ENCODE measurements around the gene NECTIN4.

The NECTIN4 gene

GRCh38 chr1:161096530-161096929 lies 7.2 kb upstream of the NECTIN4 start:
- Mint-ChIP-seq H3K4me1 (ENCODE audit: low read depth) (peaks cover 54% of the 10 kb centered on the region), H3K27me3 (peaks cover 12% of the 10 kb centered on the region), H3K27ac (peak overlapping the region; percentile 68), H3K4me3 (no peak overlapping the region), H3K36me3 (ENCODE audit: low read depth) (peaks cover 29% of the 10 kb centered on the region), H3K9me3 (no peaks in the 10 kb centered on the region)
- intact Hi-C loops (cut with micrococcal nuclease) = loop anchor here (1.0 kb wide), 1 partner anchor 24 kb away; no protein-coding TSS in a partner anchor

- Mint-ChIP-seq H3K4me3 (no peak overlapping the region), H3K9me3 (no peaks in the 10 kb centered on the region), H3K4me1 (ENCODE audit: low read depth) (peaks cover 54% of the 10 kb centered on the region), H3K27me3 (peaks cover 12% of the 10 kb centered on the region), H3K27ac (peak overlapping the region; percentile 68), H3K36me3 (ENCODE audit: low read depth) (peaks cover 24% of the 10 kb centered on the region)
- intact Hi-C loops (cut with micrococcal nuclease) = loop anchor here (1.0 kb wide), 1 partner anchor 24 kb away; no protein-coding TSS in a partner anchor
Observed at GRCh38 chr1:161096015-161096414, 6.7 kb upstream of the NECTIN4 start.

- intact Hi-C loops (cut with micrococcal nuclease) = no loop called here
- Mint-ChIP-seq H3K4me3 (no peak overlapping the region), H3K27ac (no peak overlapping the region)
Observed at GRCh38 chr1:161095230-161095629, 5.9 kb upstream of the NECTIN4 start.

GRCh38 chr1:161094481-161094880 lies 5.1 kb upstream of the NECTIN4 start:
- H3K4me3 Mint-ChIP-seq = no peak overlapping the region
- no peak overlapping the region for H3K27ac Mint-ChIP-seq
- intact Hi-C loops (cut with micrococcal nuclease) = no loop called here
- peaks cover 10% of the 10 kb centered on the region for H3K27me3 Mint-ChIP-seq
- no peaks in the 10 kb centered on the region for H3K9me3 Mint-ChIP-seq
- H3K36me3 Mint-ChIP-seq (ENCODE audit: low read depth) = peaks cover 8% of the 10 kb centered on the region
- H3K4me1 Mint-ChIP-seq (ENCODE audit: low read depth) = peaks cover 58% of the 10 kb centered on the region

More at GRCh38 chr1:161095230-161095629, 5.9 kb upstream of the NECTIN4 start:
- Mint-ChIP-seq H3K27me3 (peaks cover 12% of the 10 kb centered on the region), H3K9me3 (no peaks in the 10 kb centered on the region), H3K36me3 (ENCODE audit: low read depth) (peaks cover 16% of the 10 kb centered on the region), H3K4me1 (ENCODE audit: low read depth) (peaks cover 54% of the 10 kb centered on the region)

GRCh38 chr1:161092621-161093028 lies 3.3 kb upstream of the NECTIN4 start:
- H3K4me1 Mint-ChIP-seq (ENCODE audit: low read depth) = peaks cover 62% of the 10 kb centered on the region
- H3K36me3 Mint-ChIP-seq (ENCODE audit: low read depth) = no peaks in the 10 kb centered on the region
- H3K4me3 Mint-ChIP-seq = no peak overlapping the region
- no peaks in the 10 kb centered on the region for H3K9me3 Mint-ChIP-seq
- intact Hi-C loops (cut with micrococcal nuclease) = no loop called here
- no peak overlapping the region for H3K27ac Mint-ChIP-seq
- H3K27me3 Mint-ChIP-seq = no peaks in the 10 kb centered on the region

- H3K4me1 Mint-ChIP-seq (ENCODE audit: low read depth) = peaks cover 60% of the 10 kb centered on the region
- intact Hi-C loops (cut with micrococcal nuclease) = no loop called here
- no peak overlapping the region for H3K27ac Mint-ChIP-seq
- no peaks in the 10 kb centered on the region for H3K27me3 Mint-ChIP-seq
- no peak overlapping the region for H3K4me3 Mint-ChIP-seq
- H3K9me3 Mint-ChIP-seq = no peaks in the 10 kb centered on the region
- H3K36me3 Mint-ChIP-seq (ENCODE audit: low read depth) = no peaks in the 10 kb centered on the region
Observed at GRCh38 chr1:161091796-161092507, 2.6 kb upstream of the NECTIN4 start.

GRCh38 chr1:161091093-161091492 lies 1.7 kb upstream of the NECTIN4 start:
- Mint-ChIP-seq H3K36me3 (ENCODE audit: low read depth) (no peaks in the 10 kb centered on the region), H3K4me3 (no peak overlapping the region), H3K4me1 (ENCODE audit: low read depth) (peaks cover 51% of the 10 kb centered on the region), H3K27me3 (no peaks in the 10 kb centered on the region), H3K9me3 (no peaks in the 10 kb centered on the region), H3K27ac (no peak overlapping the region)
- intact Hi-C loops (cut with micrococcal nuclease) = no loop called here

GRCh38 chr1:161090617-161091016 lies 1.3 kb upstream of the NECTIN4 start:
- Mint-ChIP-seq H3K4me1 (ENCODE audit: low read depth) (peaks cover 46% of the 10 kb centered on the region), H3K36me3 (ENCODE audit: low read depth) (no peaks in the 10 kb centered on the region), H3K9me3 (no peaks in the 10 kb centered on the region), H3K4me3 (no peak overlapping the region), H3K27ac (no peak overlapping the region), H3K27me3 (no peaks in the 10 kb centered on the region)
- intact Hi-C loops (cut with micrococcal nuclease) = no loop called here

- intact Hi-C loops (cut with micrococcal nuclease) = no loop called here
- Mint-ChIP-seq H3K9me3 (no peaks in the 10 kb centered on the region), H3K27me3 (no peaks in the 10 kb centered on the region), H3K4me1 (ENCODE audit: low read depth) (peaks cover 46% of the 10 kb centered on the region), H3K27ac (no peak overlapping the region), H3K4me3 (no peak overlapping the region), H3K36me3 (ENCODE audit: low read depth) (no peaks in the 10 kb centered on the region)
Observed at GRCh38 chr1:161089938-161090337, 580 bp upstream of the NECTIN4 start.

GRCh38 chr1:161088587-161089110 lies 709 bp downstream of the NECTIN4 start:
- Mint-ChIP-seq H3K9me3 (no peaks in the 10 kb centered on the region), H3K36me3 (ENCODE audit: low read depth) (no peaks in the 10 kb centered on the region), H3K4me1 (ENCODE audit: low read depth) (peaks cover 56% of the 10 kb centered on the region), H3K27ac (peak overlapping the region; percentile 16), H3K27me3 (no peaks in the 10 kb centered on the region), H3K4me3 (no peak overlapping the region)
- intact Hi-C loops (cut with micrococcal nuclease) = no loop called here

- no peak overlapping the region for H3K4me3 Mint-ChIP-seq
- H3K36me3 Mint-ChIP-seq (ENCODE audit: low read depth) = no peaks in the 10 kb centered on the region
- no peak overlapping the region for H3K27ac Mint-ChIP-seq
- no peaks in the 10 kb centered on the region for H3K9me3 Mint-ChIP-seq
- H3K27me3 Mint-ChIP-seq = no peaks in the 10 kb centered on the region
- H3K4me1 Mint-ChIP-seq (ENCODE audit: low read depth) = peaks cover 67% of the 10 kb centered on the region
- intact Hi-C loops (cut with micrococcal nuclease) = no loop called here
Observed at GRCh38 chr1:161086457-161086856, 2.9 kb downstream of the NECTIN4 start.

GRCh38 chr1:161085165-161085564 lies 4.2 kb downstream of the NECTIN4 start:
- no peaks in the 10 kb centered on the region for H3K9me3 Mint-ChIP-seq
- no peak overlapping the region for H3K4me3 Mint-ChIP-seq
- intact Hi-C loops (cut with micrococcal nuclease) = no loop called here
- H3K27ac Mint-ChIP-seq = no peak overlapping the region
- no peaks in the 10 kb centered on the region for H3K27me3 Mint-ChIP-seq
- peaks cover 80% of the 10 kb centered on the region for H3K4me1 Mint-ChIP-seq (ENCODE audit: low read depth)
- H3K36me3 Mint-ChIP-seq (ENCODE audit: low read depth) = no peaks in the 10 kb centered on the region

- Mint-ChIP-seq H3K27me3 (peaks cover 2% of the 10 kb centered on the region), H3K27ac (no peak overlapping the region), H3K36me3 (ENCODE audit: low read depth) (no peaks in the 10 kb centered on the region), H3K4me1 (ENCODE audit: low read depth) (peaks cover 83% of the 10 kb centered on the region), H3K4me3 (no peak overlapping the region), H3K9me3 (no peaks in the 10 kb centered on the region)
- intact Hi-C loops (cut with micrococcal nuclease) = no loop called here
Observed at GRCh38 chr1:161084597-161084988, 4.8 kb downstream of the NECTIN4 start.

- intact Hi-C loops (cut with micrococcal nuclease) = loop anchor here (2.0 kb wide), 1 partner anchor 15 kb away; the partner anchor contains the start of gene ARHGAP30
- H3K27ac Mint-ChIP-seq = peak overlapping the region; percentile 24
- H3K4me3 Mint-ChIP-seq = no peak overlapping the region
- peaks cover 83% of the 10 kb centered on the region for H3K4me1 Mint-ChIP-seq (ENCODE audit: low read depth)
- no peaks in the 10 kb centered on the region for H3K36me3 Mint-ChIP-seq (ENCODE audit: low read depth)
- no peaks in the 10 kb centered on the region for H3K9me3 Mint-ChIP-seq
- peaks cover 3% of the 10 kb centered on the region for H3K27me3 Mint-ChIP-seq
Observed at GRCh38 chr1:161083748-161084596, 5.4 kb downstream of the NECTIN4 start.
